HepG2 (cell line): ENCODE results near the gene SALL2. TPM values are rescaled to one million over a fixed set of nuclear protein-coding genes. Genes with fewer than 3 reads are reported as not detected.

Source experiments
- CEBPZ ChIP-seq: IDR thresholded peaks from 2 replicates; pipeline ENCODE4 v1.6.1; 2012; ENCODE audit warnings: low read length, improper control_type of control experiment
- CTCF ChIP-seq: sonication (generic); formaldehyde crosslinking; IDR thresholded peaks from 2 replicates; pipeline ENCODE4 v1.5.0; 2020; ENCODE audit warnings: mild to moderate bottlenecking, missing genetic modification reagents, moderate library complexity
- EED ChIP-seq: sonication (generic); formaldehyde crosslinking; IDR thresholded peaks from 2 replicates; pipeline ENCODE4 v1.5.0; 2020; ENCODE audit warnings: mild to moderate bottlenecking, missing genetic modification reagents
- GATA4 ChIP-seq: sonication (generic); IDR thresholded peaks from 2 replicates; pipeline ENCODE4 v1.6.1; 2016; ENCODE audit warnings: antibody characterized with exemption, low read depth, borderline replicate concordance
- HMG20A ChIP-seq: IDR thresholded peaks from 2 replicates; pipeline ENCODE4 v1.6.1; 2016; ENCODE audit warnings: borderline replicate concordance
- JUND ChIP-seq: sonication (generic); formaldehyde crosslinking; IDR thresholded peaks from 2 replicates; pipeline ENCODE4 v1.8.0; 2022; ENCODE audit warnings: mild to moderate bottlenecking, missing genetic modification reagents
- KLF16 ChIP-seq, 2 experiments: sonication (generic) in 1 of 2; formaldehyde crosslinking in 1 of 2; IDR thresholded peaks; 2 replicates each; pipeline versions ENCODE4 v1.6.1 to v1.8.0; 2016 to 2023; ENCODE audit warnings: missing genetic modification reagents in 2 of 2, missing compliant biosample characterization in 1 of 2
- MED1 ChIP-seq: sonication (generic); formaldehyde crosslinking; IDR thresholded peaks from 2 replicates; pipeline ENCODE4 v1.4.0; 2020; ENCODE audit warnings: missing genetic modification reagents
- TSC22D2 ChIP-seq: sonication (generic); formaldehyde crosslinking; IDR thresholded peaks from 2 replicates; pipeline ENCODE4 v1.5.1; 2020; ENCODE audit warnings: missing genetic modification reagents, mild to moderate bottlenecking, borderline replicate concordance
- ZNF136 ChIP-seq: sonication (generic); formaldehyde crosslinking; IDR thresholded peaks from 2 replicates; pipeline ENCODE4 v1.8.1; 2022; ENCODE audit warnings: low read depth, mild to moderate bottlenecking, moderate library complexity, missing genetic modification reagents
- ZNF224 ChIP-seq: sonication (generic); formaldehyde crosslinking; IDR thresholded peaks from 2 replicates; pipeline ENCODE4 v1.5.0; 2020; ENCODE audit warnings: mild to moderate bottlenecking, missing genetic modification reagents
- ZNF775 ChIP-seq: sonication (generic); formaldehyde crosslinking; IDR thresholded peaks from 2 replicates; pipeline ENCODE4 v1.4.0; 2020; ENCODE audit warnings: missing genetic modification reagents, mild to moderate bottlenecking, moderate library complexity, borderline replicate concordance
- ZNF780A ChIP-seq: sonication (generic); formaldehyde crosslinking; IDR thresholded peaks from 2 replicates; pipeline ENCODE4 v1.8.0; 2022; ENCODE audit warnings: mild to moderate bottlenecking, missing genetic modification reagents, moderate library complexity
- ZNF788 ChIP-seq: sonication (generic); formaldehyde crosslinking; IDR thresholded peaks from 2 replicates; pipeline ENCODE4 v1.5.0; 2020; ENCODE audit warnings: mild to moderate bottlenecking, missing genetic modification reagents, borderline replicate concordance
- polyA plus RNA-seq, 8 experiments: library from polyadenylated mRNA; depleted of rRNA in 3 of 8; stranded (reverse) in 7 of 8; unstranded in 1 of 8; fragments of >200 nt; fragmentation: Illumina TruSeq in 4 of 8; extraction: Trizol in 4 of 8; gene quantifications; 2 replicates each; pipeline versions ENCODE4 v1.2.1 to v1.2.3, GENCODE V29; 2011 to 2016; ENCODE audit warnings: low read depth in 4 of 8, missing spikeins in 1 of 8, mixed read lengths in 1 of 8; ENCODE audit not compliant: insufficient read depth in 1 of 8
- total RNA-seq, 5 experiments: library from RNA; depleted of rRNA; stranded (reverse); fragments of >200 nt; fragmentation: Illumina TruSeq; extraction: Trizol; gene quantifications; 2 replicates each; pipeline ENCODE4 v1.2.3, GENCODE V29; 2016; ENCODE audit warnings: low read depth in 1 of 5
- TF ChIP-seq, protein P1 (sequence below): sonication (generic); formaldehyde crosslinking; IDR thresholded peaks from 2 replicates; pipeline ENCODE4 v1.5.0; 2020; ENCODE audit warnings: mild to moderate bottlenecking, missing genetic modification reagents
- TF ChIP-seq, protein P2 (sequence below): sonication (generic); formaldehyde crosslinking; IDR thresholded peaks from 2 replicates; pipeline ENCODE4 v1.5.0; 2020; ENCODE audit warnings: missing genetic modification reagents
- TF ChIP-seq, protein P3 (sequence below): IDR thresholded peaks from 2 replicates; pipeline ENCODE4 v1.6.1; 2018; ENCODE audit warnings: missing genetic modification reagents

Gene SALL2
- total and polyA plus RNA-seq, 2 of the 13 experiments (the other 11 are each of a cell fraction or from before 2014, with no cell fraction given) = 4.9 to 5.8 TPM

- TF ChIP-seq GATA4 (peak; percentile 63; the same call in 1 of the 2 replicates), MED1 (CRISPR knock-in tag) (peak; percentile 92), ZNF224 (CRISPR knock-in tag) (no peak), CEBPZ (no peak), KLF16 (CRISPR knock-in tag; IDR thresholded peaks at IDR 0.05) (peak in 1 of 2 experiments; percentile 53; a peak in 1 of 4 replicates), JUND (CRISPR knock-in tag) (peak; percentile 67; the same call in 1 of the 2 replicates), ZNF788 (CRISPR knock-in tag) (no peak; the same call in 1 of the 2 replicates), ZNF775 (CRISPR knock-in tag) (no peak; the same call in 1 of the 2 replicates), ZNF136 (CRISPR knock-in tag) (peak; percentile 36; the same call in 1 of the 2 replicates), CTCF (CRISPR knock-in tag) (no peak), ZNF780A (no peak), TSC22D2 (CRISPR knock-in tag) (no peak), EED (CRISPR knock-in tag) (no peak), HMG20A (CRISPR knock-in tag) (peak; percentile 72; the same call in 1 of the 2 replicates)
- TF ChIP-seq, protein P1, sequence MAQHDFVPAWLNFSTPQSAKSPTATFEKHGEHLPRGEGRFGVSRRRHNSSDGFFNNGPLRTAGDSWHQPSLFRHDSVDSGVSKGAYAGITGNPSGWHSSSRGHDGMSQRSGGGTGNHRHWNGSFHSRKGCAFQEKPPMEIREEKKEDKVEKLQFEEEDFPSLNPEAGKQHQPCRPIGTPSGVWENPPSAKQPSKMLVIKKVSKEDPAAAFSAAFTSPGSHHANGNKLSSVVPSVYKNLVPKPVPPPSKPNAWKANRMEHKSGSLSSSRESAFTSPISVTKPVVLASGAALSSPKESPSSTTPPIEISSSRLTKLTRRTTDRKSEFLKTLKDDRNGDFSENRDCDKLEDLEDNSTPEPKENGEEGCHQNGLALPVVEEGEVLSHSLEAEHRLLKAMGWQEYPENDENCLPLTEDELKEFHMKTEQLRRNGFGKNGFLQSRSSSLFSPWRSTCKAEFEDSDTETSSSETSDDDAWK = no peak
- TF ChIP-seq, protein P2, sequence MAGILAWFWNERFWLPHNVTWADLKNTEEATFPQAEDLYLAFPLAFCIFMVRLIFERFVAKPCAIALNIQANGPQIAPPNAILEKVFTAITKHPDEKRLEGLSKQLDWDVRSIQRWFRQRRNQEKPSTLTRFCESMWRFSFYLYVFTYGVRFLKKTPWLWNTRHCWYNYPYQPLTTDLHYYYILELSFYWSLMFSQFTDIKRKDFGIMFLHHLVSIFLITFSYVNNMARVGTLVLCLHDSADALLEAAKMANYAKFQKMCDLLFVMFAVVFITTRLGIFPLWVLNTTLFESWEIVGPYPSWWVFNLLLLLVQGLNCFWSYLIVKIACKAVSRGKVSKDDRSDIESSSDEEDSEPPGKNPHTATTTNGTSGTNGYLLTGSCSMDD (CRISPR knock-in tag) = no peak
- TF ChIP-seq, protein P3, sequence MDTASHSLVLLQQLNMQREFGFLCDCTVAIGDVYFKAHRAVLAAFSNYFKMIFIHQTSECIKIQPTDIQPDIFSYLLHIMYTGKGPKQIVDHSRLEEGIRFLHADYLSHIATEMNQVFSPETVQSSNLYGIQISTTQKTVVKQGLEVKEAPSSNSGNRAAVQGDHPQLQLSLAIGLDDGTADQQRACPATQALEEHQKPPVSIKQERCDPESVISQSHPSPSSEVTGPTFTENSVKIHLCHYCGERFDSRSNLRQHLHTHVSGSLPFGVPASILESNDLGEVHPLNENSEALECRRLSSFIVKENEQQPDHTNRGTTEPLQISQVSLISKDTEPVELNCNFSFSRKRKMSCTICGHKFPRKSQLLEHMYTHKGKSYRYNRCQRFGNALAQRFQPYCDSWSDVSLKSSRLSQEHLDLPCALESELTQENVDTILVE = no peak
These were observed 2.5 kb upstream of the SALL2 start (continued) for GRCh38 chr14:21528381-21529348.
